Parathyroid adenoma (tissue), 2 donors: ENCODE measurements around the gene MTG2.

Source experiments
- H2AFZ ChIP-seq: fragments of 300-600 bp; sonication (generic); one replicate; pipeline ENCODE4 v1.7.0; 2017; ENCODE audit warnings: antibody characterized with exemption, mild to moderate bottlenecking
- H3K27ac ChIP-seq: fragments of 300-600 bp; sonication (generic); one replicate; pipeline ENCODE4 v1.7.0; 2017
- H3K27me3 ChIP-seq: fragments of 300-600 bp; sonication (generic); one replicate; pipeline ENCODE4 v1.7.0; 2017; ENCODE audit warnings: low read length; ENCODE audit not compliant: control insufficient read depth, insufficient read depth
- H3K36me3 ChIP-seq: fragments of 300-600 bp; sonication (generic); one replicate; pipeline ENCODE4 v1.7.0; 2017; ENCODE audit warnings: low read length; ENCODE audit not compliant: control insufficient read depth, insufficient read depth
- H3K4me1 ChIP-seq: fragments of 300-600 bp; sonication (generic); one replicate; pipeline ENCODE4 v1.7.0; 2017; ENCODE audit warnings: control low read depth
- H3K4me2 ChIP-seq: fragments of 300-600 bp; sonication (generic); one replicate; pipeline ENCODE4 v1.7.0; 2017; ENCODE audit warnings: low read length
- H3K4me3 ChIP-seq: fragments of 300-600 bp; sonication (generic); one replicate; pipeline ENCODE4 v1.7.0; 2017; ENCODE audit warnings: low read depth, low read length
- H3K79me2 ChIP-seq: fragments of 300-600 bp; sonication (generic); one replicate; pipeline ENCODE4 v1.7.0; 2017; ENCODE audit warnings: control low read depth
- H3K9ac ChIP-seq: fragments of 300-600 bp; sonication (generic); one replicate; pipeline ENCODE4 v1.7.0; 2017; ENCODE audit warnings: mild to moderate bottlenecking
- H3K9me3 ChIP-seq: fragments of 300-600 bp; sonication (generic); one replicate; pipeline ENCODE4 v1.7.0; 2017; ENCODE audit warnings: low read length; ENCODE audit not compliant: control insufficient read depth
- TF ChIP-seq, protein P1 (sequence below): fragments of 300-600 bp; sonication (generic); IDR thresholded peaks from one replicate; pipeline ENCODE4 v1.7.0; 2017; ENCODE audit warnings: antibody characterized with exemption, mild to moderate bottlenecking
- donor health status: primary hyperparathyroidism.

The MTG2 gene

DNA sequence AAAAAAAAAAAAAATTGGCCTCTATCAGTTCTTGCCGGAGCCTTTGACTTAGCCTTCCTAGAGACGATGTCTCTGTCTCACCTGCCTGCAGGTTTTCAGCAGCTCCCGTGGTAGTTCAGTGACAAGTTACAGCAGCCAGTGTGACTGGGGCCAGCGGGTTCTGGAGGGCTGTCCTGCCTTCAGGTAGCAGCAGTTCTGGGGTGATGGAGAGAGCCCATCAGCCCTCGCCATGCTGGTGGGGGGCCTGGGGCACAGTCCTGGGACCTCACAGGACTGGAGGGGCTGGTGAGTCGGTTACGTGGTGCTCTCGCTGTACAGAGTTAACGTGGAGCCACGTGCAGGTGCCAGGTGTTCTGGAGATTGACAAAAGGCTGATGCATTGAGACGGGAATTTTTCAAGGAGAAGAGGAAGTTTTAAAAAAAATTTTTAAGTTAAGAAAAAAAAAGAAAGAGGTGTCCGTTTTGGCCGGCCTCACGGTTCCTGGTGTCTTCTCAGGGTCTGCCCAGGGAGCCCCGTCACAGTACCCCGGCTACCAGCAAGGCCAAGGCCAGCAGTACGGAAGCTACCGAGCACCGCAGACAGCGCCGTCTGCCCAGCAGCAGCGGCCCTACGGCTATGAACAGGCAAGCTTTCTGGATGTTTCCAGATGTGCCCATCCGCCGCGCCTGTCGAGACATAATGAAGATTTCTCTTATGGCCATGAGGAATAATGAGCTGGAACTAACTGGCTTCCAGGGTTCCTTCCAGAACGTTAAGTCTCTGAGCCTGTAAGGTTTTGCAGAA, 8.6 kb upstream of the MTG2 start:
- H3K9me3 ChIP-seq = no peaks in the 10 kb centered on the region
- H3K9ac ChIP-seq = no peak overlapping the region
- no peak overlapping the region for H3K4me2 ChIP-seq
- no peaks in the 10 kb centered on the region for H3K4me1 ChIP-seq
- no peak overlapping the region for H3K27ac ChIP-seq
- no peaks in the 10 kb centered on the region for H3K79me2 ChIP-seq
- no peak overlapping the region for H3K4me3 ChIP-seq
- H3K36me3 ChIP-seq = no peaks in the 10 kb centered on the region
- no peaks in the 10 kb centered on the region for H3K27me3 ChIP-seq
- no peak overlapping the region for H2AFZ ChIP-seq
- TF ChIP-seq, protein P1, sequence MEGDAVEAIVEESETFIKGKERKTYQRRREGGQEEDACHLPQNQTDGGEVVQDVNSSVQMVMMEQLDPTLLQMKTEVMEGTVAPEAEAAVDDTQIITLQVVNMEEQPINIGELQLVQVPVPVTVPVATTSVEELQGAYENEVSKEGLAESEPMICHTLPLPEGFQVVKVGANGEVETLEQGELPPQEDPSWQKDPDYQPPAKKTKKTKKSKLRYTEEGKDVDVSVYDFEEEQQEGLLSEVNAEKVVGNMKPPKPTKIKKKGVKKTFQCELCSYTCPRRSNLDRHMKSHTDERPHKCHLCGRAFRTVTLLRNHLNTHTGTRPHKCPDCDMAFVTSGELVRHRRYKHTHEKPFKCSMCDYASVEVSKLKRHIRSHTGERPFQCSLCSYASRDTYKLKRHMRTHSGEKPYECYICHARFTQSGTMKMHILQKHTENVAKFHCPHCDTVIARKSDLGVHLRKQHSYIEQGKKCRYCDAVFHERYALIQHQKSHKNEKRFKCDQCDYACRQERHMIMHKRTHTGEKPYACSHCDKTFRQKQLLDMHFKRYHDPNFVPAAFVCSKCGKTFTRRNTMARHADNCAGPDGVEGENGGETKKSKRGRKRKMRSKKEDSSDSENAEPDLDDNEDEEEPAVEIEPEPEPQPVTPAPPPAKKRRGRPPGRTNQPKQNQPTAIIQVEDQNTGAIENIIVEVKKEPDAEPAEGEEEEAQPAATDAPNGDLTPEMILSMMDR = no peak

DNA sequence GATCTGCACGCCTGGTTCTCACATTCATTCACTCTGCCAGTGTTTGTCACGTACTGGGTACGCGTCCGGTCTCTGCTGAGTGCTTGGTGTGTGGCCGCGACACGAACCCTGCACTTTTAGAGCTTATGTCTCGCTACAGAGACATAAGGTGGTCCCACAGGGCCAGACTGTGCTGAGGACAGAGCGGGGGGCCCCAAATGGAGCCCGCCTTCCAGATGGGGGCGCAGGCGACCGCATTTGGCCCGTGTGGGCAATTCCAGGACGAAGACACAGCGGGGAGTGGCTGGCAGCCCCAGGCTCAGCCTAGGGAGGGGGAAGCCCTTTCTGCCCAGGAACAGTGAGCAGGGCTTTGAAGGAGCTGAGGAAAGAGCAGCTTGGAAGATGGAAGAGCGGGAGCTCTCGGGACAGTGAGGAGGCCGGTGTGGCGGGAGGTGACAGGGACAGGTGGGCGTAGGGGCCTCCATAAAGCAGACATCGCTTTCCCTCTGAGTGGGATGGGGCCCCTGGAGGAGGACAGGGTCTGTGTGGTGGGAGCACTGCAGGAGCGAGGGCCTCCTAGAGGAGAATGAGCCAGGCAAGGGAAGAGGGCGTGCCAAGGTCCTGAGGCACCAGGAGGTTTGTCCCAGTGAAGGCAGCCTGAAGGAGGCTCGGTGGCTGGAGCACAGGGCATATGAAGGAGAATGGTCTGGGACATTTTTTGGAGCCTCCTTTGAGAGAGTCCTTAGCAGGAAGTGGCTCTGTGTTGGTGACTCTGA, 7.8 kb upstream of the MTG2 start:
- no peak overlapping the region for H3K4me3 ChIP-seq
- H3K27ac ChIP-seq = no peak overlapping the region
- H2AFZ ChIP-seq = no peak overlapping the region
- H3K9ac ChIP-seq = no peak overlapping the region
- TF ChIP-seq, protein P1 = no peak
- H3K4me1 ChIP-seq = no peaks in the 10 kb centered on the region
- H3K36me3 ChIP-seq = no peaks in the 10 kb centered on the region
- no peaks in the 10 kb centered on the region for H3K9me3 ChIP-seq
- H3K27me3 ChIP-seq = no peaks in the 10 kb centered on the region
- H3K4me2 ChIP-seq = no peak overlapping the region
- H3K79me2 ChIP-seq = no peaks in the 10 kb centered on the region

DNA sequence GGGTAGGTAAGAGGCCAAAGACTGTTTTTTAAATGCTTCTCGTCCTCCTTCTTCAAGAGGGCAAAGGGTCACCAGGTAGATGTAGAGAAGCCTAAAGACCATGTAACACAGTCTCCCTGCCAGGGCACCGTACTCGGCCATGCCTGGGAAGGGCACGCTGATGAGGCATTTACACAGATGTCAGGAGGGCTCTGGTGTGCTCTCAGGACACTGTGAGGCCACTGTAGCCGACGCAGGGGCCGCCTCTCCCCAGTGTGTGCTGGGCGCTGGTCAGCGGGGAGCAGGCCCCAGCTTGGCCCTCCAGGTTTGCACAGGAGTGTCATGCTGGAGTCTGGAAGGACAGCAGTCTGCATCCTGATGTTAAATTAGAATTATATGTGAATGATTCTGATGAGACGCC, 7.1 kb upstream of the MTG2 start:
- Histone ChIP-seq H3K4me3 (no peak overlapping the region), H3K79me2 (no peaks in the 10 kb centered on the region), H3K4me1 (no peaks in the 10 kb centered on the region), H3K9ac (no peak overlapping the region), H3K4me2 (no peak overlapping the region), H3K36me3 (no peaks in the 10 kb centered on the region), H3K27ac (no peak overlapping the region), H2AFZ (no peak overlapping the region), H3K27me3 (no peaks in the 10 kb centered on the region), H3K9me3 (no peaks in the 10 kb centered on the region)
- TF ChIP-seq, protein P1 = no peak

GRCh38 chr20:62176866-62177265, 6.0 kb upstream of the MTG2 start:
- no peaks in the 10 kb centered on the region for H3K36me3 ChIP-seq
- no peaks in the 10 kb centered on the region for H3K9me3 ChIP-seq
- H3K27ac ChIP-seq = no peak overlapping the region
- H3K9ac ChIP-seq = no peak overlapping the region
- H3K79me2 ChIP-seq = no peaks in the 10 kb centered on the region
- H3K4me1 ChIP-seq = no peaks in the 10 kb centered on the region
- H2AFZ ChIP-seq = no peak overlapping the region
- no peak overlapping the region for H3K4me2 ChIP-seq
- H3K27me3 ChIP-seq = no peaks in the 10 kb centered on the region
- TF ChIP-seq, protein P1 = no peak
- H3K4me3 ChIP-seq = no peak overlapping the region
